K562 (cell line): ENCODE results near the gene KCNH2. TPM values are rescaled to one million over a fixed set of nuclear protein-coding genes. Genes with fewer than 3 reads are reported as not detected.

ENCODE experiments used
- CSDE1 ChIP-seq, 2 experiments: fragments of 450-650 bp; IDR thresholded peaks; 2 replicates each; pipeline ENCODE4 v1.6.1; 2016; ENCODE audit warnings: mild to moderate bottlenecking in 1 of 2
- E4F1 ChIP-seq: fragments of 250-450 bp; sonication (Bioruptor Pico); IDR thresholded peaks from 2 replicates; pipeline ENCODE4 v1.5.0; 2021; ENCODE audit warnings: mild to moderate bottlenecking, borderline replicate concordance
- ELK1 ChIP-seq: sonication (generic); formaldehyde crosslinking; IDR thresholded peaks from 2 replicates; pipeline ENCODE4 v1.8.1; 2022; ENCODE audit warnings: missing genetic modification reagents
- HES1 ChIP-seq: fragments of 450-650 bp; IDR thresholded peaks from 2 replicates; pipeline ENCODE4 v1.6.1; 2016; ENCODE audit warnings: low read depth, mild to moderate bottlenecking, moderate library complexity
- MEF2A ChIP-seq: IDR thresholded peaks from 2 replicates; pipeline ENCODE4 v1.6.1; 2011; ENCODE audit warnings: low read depth, mild to moderate bottlenecking, low read length, moderate library complexity; ENCODE audit not compliant: control insufficient read depth
- MIER1 ChIP-seq: fragments of 450-650 bp; IDR thresholded peaks from 2 replicates; pipeline ENCODE4 v1.6.1; 2016; ENCODE audit warnings: antibody characterized with exemption, mild to moderate bottlenecking, low read depth
- NR2C1 ChIP-seq, 2 experiments: fragments of 450-650 bp; IDR thresholded peaks; 2 replicates each; pipeline ENCODE4 v1.6.1; 2017; ENCODE audit warnings: mild to moderate bottlenecking in 2 of 2, antibody characterized with exemption in 1 of 2, inconsistent platforms in 1 of 2, missing compliant biosample characterization in 1 of 2, missing genetic modification characterization in 1 of 2
- RFX5 ChIP-seq: IDR thresholded peaks from 2 replicates; pipeline ENCODE4 v1.6.1; 2011; ENCODE audit warnings: low read depth, mild to moderate bottlenecking, improper control_type of control experiment, low read length
- SPI1 ChIP-seq: IDR thresholded peaks from 2 replicates; pipeline ENCODE4 v1.6.1; 2011; ENCODE audit warnings: low read depth, low read length, control low read depth, borderline replicate concordance
- TSHZ1 ChIP-seq: fragments of 250-450 bp; sonication (Bioruptor Pico); IDR thresholded peaks from 2 replicates; pipeline ENCODE4 v1.4.0; 2020; ENCODE audit warnings: mild to moderate bottlenecking, moderate library complexity
- ZBTB2 ChIP-seq: fragments of 450-650 bp; IDR thresholded peaks from 2 replicates; pipeline ENCODE4 v1.6.1; 2016; ENCODE audit warnings: antibody characterized with exemption
- ZFP30 ChIP-seq: fragments of 250-450 bp; sonication (Bioruptor Pico); IDR thresholded peaks from 2 replicates; pipeline ENCODE4 v1.8.0; 2022; ENCODE audit warnings: moderate library complexity, mild to moderate bottlenecking, inconsistent platforms, borderline replicate concordance
- ZNF143 ChIP-seq: sonication (generic); formaldehyde crosslinking; IDR thresholded peaks from 2 replicates; pipeline ENCODE4 v1.9.0; 2022; ENCODE audit warnings: mild to moderate bottlenecking, missing genetic modification reagents
- ZNF174 ChIP-seq: fragments of 250-450 bp; sonication (Bioruptor Pico); IDR thresholded peaks from 2 replicates; pipeline ENCODE4 v1.4.0; 2020; ENCODE audit warnings: mild to moderate bottlenecking
- ZNF24 ChIP-seq: fragments of 450-650 bp; IDR thresholded peaks from 2 replicates; pipeline ENCODE4 v1.6.1; 2016
- ZNF347 ChIP-seq: fragments of 450-650 bp; formaldehyde crosslinking; IDR thresholded peaks from 2 replicates; pipeline ENCODE4 v1.4.0; 2020; ENCODE audit warnings: low read depth, mild to moderate bottlenecking, moderate library complexity
- ZNF436 ChIP-seq: fragments of 250-450, 450-650 bp; sonication (Bioruptor Pico); formaldehyde crosslinking; IDR thresholded peaks from 2 replicates; pipeline ENCODE4 v1.7.0; 2020; ENCODE audit warnings: mild to moderate bottlenecking
- ZNF584 ChIP-seq: fragments of 200-800 bp; sonication (Bioruptor generic); IDR thresholded peaks from 2 replicates; pipeline ENCODE4 v1.6.1; 2016; ENCODE audit warnings: low read depth, mild to moderate bottlenecking, missing genetic modification characterization, missing compliant biosample characterization
- polyA plus RNA-seq, 8 experiments: library from polyadenylated mRNA; depleted of rRNA in 4 of 8; stranded (reverse) in 5 of 8; unstranded in 3 of 8; fragments of >200 nt; fragmentation: Nextera tagmentation in 2 of 8; fragmentation: Illumina TruSeq in 1 of 8; extraction: Ambion mirVana in 2 of 8; extraction: Trizol in 1 of 8; gene quantifications; 2 replicates each; pipeline versions ENCODE4 v1.2.1 to v1.2.3, GENCODE V29; 2011 to 2014; ENCODE audit warnings: inconsistent platforms in 1 of 8, missing spikeins in 1 of 8
- total RNA-seq, 7 experiments: library from RNA; depleted of rRNA in 6 of 7; stranded (reverse); fragments of >200 nt in 6 of 7; fragmentation: Illumina TruSeq in 2 of 7; extraction: Trizol in 2 of 7; gene quantifications; 2 replicates each; pipeline versions ENCODE4 v1.2.1 to v1.2.3, GENCODE V29; 2011 to 2021; ENCODE audit warnings: low replicate concordance in 1 of 7

The KCNH2 gene
- total and polyA plus RNA-seq, 9 of the 15 experiments (the other 6 are each of a cell fraction or from before 2014, with no cell fraction given), result 18.1 to 368 (median 218) TPM

GRCh38 chr7:150976529-150977381 lies 1.4 kb downstream of the KCNH2 start (continued):
- TF ChIP-seq E4F1 (no peak), ZNF24 (no peak), ZFP30 (CRISPR knock-in tag) (no peak), RFX5 (no peak), NR2C1 (IDR thresholded peaks at IDR 0.05) (no peak), NR2C1 (tag; IDR thresholded peaks at IDR 0.05) (no peak), ZNF347 (CRISPR knock-in tag) (no peak), HES1 (no peak), ZNF436 (no peak), ZNF143 (CRISPR knock-in tag) (peak; percentile 41; the same call in 1 of the 2 replicates), ZNF174 (no peak), ELK1 (no peak), SPI1 (no peak), MEF2A (no peak), ZBTB2 (no peak), TSHZ1 (CRISPR knock-in tag) (no peak), CSDE1 (IDR thresholded peaks at IDR 0.05) (no peak), ZNF584 (no peak), MIER1 (no peak)
